ENCODE data around the gene EXOC4.

EXOC4 gene

DNA sequence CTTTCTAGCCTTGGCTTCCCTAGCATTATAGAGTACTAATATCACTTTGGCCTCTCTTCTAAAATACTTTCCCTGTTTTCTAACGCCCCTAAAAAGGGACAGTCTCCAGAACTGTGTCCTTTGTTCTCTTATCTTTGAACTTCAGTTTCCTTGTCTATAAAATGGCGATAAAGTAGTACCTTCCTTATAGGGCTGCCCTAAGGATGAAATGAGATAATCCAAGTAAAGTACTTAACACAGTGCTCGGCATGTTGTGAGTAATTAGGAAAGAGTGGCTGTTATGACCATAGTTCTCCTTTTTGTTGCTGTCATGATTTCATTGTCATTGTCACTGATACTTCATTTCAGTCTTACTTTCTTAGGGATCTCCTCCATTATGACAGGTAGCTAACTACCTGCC lies 114.7 kb downstream of the EXOC4 start:
- Histone ChIP-seq H3K36me3 (ENCODE audit: control insufficient read depth in 2 of 2, insufficient read depth in 1 of 2, low read length in 2 of 2) (no peaks in the 10 kb centered on the region), H3K9me3 (ENCODE audit: control insufficient read depth, insufficient read depth, low read depth, low read length) (no peaks in the 10 kb centered on the region), H3K4me1 (ENCODE audit: control insufficient read depth, insufficient read depth, low read length) (no peaks in the 10 kb centered on the region), H3K27ac (ENCODE audit: extremely low read depth, low read depth, low read length) (no peak overlapping the region), H3K4me3 (ENCODE audit: low read depth, low read length) (no peak overlapping the region)
- TF ChIP-seq ZNF549 (tag by site-specific recombination; IDR thresholded peaks at IDR 0.05) = peak; percentile 89
- TF ChIP-seq, protein P1, sequence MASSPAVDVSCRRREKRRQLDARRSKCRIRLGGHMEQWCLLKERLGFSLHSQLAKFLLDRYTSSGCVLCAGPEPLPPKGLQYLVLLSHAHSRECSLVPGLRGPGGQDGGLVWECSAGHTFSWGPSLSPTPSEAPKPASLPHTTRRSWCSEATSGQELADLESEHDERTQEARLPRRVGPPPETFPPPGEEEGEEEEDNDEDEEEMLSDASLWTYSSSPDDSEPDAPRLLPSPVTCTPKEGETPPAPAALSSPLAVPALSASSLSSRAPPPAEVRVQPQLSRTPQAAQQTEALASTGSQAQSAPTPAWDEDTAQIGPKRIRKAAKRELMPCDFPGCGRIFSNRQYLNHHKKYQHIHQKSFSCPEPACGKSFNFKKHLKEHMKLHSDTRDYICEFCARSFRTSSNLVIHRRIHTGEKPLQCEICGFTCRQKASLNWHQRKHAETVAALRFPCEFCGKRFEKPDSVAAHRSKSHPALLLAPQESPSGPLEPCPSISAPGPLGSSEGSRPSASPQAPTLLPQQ (tag by site-specific recombination; IDR thresholded peaks at IDR 0.05) = no peak
- ChIA-PET CTCF (interaction anchor here (0.6 kb wide), 1 partner anchor 12 kb away, joined by 3 read pairs; no protein-coding TSS in a partner anchor), POLR2A (no interaction called here)

DNA sequence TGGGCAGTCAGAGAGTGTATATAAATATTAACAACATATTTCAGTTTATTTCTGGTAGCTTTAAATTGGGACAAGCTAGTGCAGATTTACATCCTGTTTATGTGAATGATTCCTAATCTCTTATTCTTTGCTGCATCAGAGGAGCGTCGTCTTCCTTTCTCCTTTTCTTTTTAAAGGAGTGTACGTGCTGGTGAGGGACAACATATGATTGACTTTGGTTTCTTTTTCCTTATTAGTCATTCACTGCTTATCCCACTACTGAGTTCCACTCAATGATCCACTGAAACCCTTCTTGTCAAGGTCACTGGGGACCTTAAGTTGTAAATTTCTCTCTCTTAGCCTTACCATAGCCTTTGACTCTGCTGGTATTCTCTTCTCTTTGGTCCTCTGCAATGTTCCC lies 116.3 kb downstream of the EXOC4 start:
- TF ChIP-seq ZNF510 (tag by site-specific recombination; IDR thresholded peaks at IDR 0.05; ENCODE audit: insufficient replicate concordance) = no peak
- no peak for TF ChIP-seq ZNF37A (tag by site-specific recombination; IDR thresholded peaks at IDR 0.05)
- TF ChIP-seq ZNF394 (tag by site-specific recombination; IDR thresholded peaks at IDR 0.05; ENCODE audit: borderline replicate concordance) = no peak
- no peak for TF ChIP-seq SP7 (tag by site-specific recombination; IDR thresholded peaks at IDR 0.05)
- TF ChIP-seq, protein P2, sequence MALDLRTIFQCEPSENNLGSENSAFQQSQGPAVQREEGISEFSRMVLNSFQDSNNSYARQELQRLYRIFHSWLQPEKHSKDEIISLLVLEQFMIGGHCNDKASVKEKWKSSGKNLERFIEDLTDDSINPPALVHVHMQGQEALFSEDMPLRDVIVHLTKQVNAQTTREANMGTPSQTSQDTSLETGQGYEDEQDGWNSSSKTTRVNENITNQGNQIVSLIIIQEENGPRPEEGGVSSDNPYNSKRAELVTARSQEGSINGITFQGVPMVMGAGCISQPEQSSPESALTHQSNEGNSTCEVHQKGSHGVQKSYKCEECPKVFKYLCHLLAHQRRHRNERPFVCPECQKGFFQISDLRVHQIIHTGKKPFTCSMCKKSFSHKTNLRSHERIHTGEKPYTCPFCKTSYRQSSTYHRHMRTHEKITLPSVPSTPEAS (tag by site-specific recombination; IDR thresholded peaks at IDR 0.05) = no peak
- TF ChIP-seq, protein P3, sequence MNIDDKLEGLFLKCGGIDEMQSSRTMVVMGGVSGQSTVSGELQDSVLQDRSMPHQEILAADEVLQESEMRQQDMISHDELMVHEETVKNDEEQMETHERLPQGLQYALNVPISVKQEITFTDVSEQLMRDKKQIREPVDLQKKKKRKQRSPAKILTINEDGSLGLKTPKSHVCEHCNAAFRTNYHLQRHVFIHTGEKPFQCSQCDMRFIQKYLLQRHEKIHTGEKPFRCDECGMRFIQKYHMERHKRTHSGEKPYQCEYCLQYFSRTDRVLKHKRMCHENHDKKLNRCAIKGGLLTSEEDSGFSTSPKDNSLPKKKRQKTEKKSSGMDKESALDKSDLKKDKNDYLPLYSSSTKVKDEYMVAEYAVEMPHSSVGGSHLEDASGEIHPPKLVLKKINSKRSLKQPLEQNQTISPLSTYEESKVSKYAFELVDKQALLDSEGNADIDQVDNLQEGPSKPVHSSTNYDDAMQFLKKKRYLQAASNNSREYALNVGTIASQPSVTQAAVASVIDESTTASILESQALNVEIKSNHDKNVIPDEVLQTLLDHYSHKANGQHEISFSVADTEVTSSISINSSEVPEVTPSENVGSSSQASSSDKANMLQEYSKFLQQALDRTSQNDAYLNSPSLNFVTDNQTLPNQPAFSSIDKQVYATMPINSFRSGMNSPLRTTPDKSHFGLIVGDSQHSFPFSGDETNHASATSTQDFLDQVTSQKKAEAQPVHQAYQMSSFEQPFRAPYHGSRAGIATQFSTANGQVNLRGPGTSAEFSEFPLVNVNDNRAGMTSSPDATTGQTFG (tag by site-specific recombination; IDR thresholded peaks at IDR 0.05; ENCODE audit: borderline replicate concordance) = no peak
- no peak for TF ChIP-seq ZNF19 (tag by site-specific recombination; IDR thresholded peaks at IDR 0.05; ENCODE audit: low read depth)
- TF ChIP-seq, protein P4, sequence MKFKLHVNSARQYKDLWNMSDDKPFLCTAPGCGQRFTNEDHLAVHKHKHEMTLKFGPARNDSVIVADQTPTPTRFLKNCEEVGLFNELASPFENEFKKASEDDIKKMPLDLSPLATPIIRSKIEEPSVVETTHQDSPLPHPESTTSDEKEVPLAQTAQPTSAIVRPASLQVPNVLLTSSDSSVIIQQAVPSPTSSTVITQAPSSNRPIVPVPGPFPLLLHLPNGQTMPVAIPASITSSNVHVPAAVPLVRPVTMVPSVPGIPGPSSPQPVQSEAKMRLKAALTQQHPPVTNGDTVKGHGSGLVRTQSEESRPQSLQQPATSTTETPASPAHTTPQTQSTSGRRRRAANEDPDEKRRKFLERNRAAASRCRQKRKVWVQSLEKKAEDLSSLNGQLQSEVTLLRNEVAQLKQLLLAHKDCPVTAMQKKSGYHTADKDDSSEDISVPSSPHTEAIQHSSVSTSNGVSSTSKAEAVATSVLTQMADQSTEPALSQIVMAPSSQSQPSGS (tag by site-specific recombination; IDR thresholded peaks at IDR 0.05; ENCODE audit: low read depth) = no peak
- TF ChIP-seq ZNF843 (tag by site-specific recombination; IDR thresholded peaks at IDR 0.05) = no peak
- TF ChIP-seq ZNF548 (tag by site-specific recombination; IDR thresholded peaks at IDR 0.05) = no peak
- ChIA-PET POLR2A (interaction anchor here (0.7 kb wide), 1 partner anchor 26 kb away, joined by 8 read pairs; no protein-coding TSS in a partner anchor), CTCF (interaction anchor here (0.6 kb wide), 1 partner anchor 34 kb away, joined by 3 read pairs; no protein-coding TSS in a partner anchor)
- H3K4me3 ChIP-seq (ENCODE audit: low read depth, low read length) = no peak overlapping the region
- no peaks in the 10 kb centered on the region for H3K36me3 ChIP-seq (ENCODE audit: control insufficient read depth in 2 of 2, insufficient read depth in 1 of 2, low read length in 2 of 2)
- no peaks in the 10 kb centered on the region for H3K9me3 ChIP-seq (ENCODE audit: control insufficient read depth, insufficient read depth, low read depth, low read length)
- no peaks in the 10 kb centered on the region for H3K4me1 ChIP-seq (ENCODE audit: control insufficient read depth, insufficient read depth, low read length)
- no peak overlapping the region for H3K27ac ChIP-seq (ENCODE audit: extremely low read depth, low read depth, low read length)

DNA sequence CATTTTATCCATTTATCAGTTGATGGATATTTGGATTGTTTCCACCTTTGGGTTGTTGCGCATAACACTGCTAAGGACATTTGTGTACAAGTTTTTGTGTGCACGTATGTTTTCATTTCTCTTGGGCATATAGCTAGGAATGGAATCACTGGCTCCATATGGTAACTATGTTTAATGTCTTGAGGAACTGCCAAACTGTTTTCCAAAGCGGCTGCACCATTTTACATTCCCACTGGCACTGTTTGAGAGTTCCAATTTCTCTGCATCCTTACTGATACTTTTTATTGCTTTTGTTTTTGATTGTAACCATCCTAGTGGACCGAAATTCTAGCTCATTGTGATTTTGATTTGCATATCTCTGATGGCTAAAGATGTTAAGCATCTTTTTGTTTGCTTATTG lies 118.7 kb downstream of the EXOC4 start:
- ChIA-PET CTCF (no interaction called here), POLR2A (no interaction called here)
- Histone ChIP-seq H3K9me3 (ENCODE audit: control insufficient read depth, insufficient read depth, low read depth, low read length) (no peaks in the 10 kb centered on the region), H3K36me3 (ENCODE audit: control insufficient read depth in 2 of 2, insufficient read depth in 1 of 2, low read length in 2 of 2) (no peaks in the 10 kb centered on the region; a peak in 1 of 3 replicates), H3K27ac (ENCODE audit: extremely low read depth, low read depth, low read length) (no peak overlapping the region), H3K4me3 (ENCODE audit: low read depth, low read length) (no peak overlapping the region), H3K4me1 (ENCODE audit: control insufficient read depth, insufficient read depth, low read length) (no peaks in the 10 kb centered on the region)
- TF ChIP-seq ZFP37 (tag by site-specific recombination; IDR thresholded peaks at IDR 0.05) (no peak), ZNF19 (tag by site-specific recombination; IDR thresholded peaks at IDR 0.05; ENCODE audit: low read depth) (no peak), GLIS1 (tag by site-specific recombination; IDR thresholded peaks at IDR 0.05) (no peak), SALL2 (tag by site-specific recombination; IDR thresholded peaks at IDR 0.05; ENCODE audit: borderline replicate concordance) (no peak), ZNF416 (tag by site-specific recombination; IDR thresholded peaks at IDR 0.05) (no peak), ZNF184 (tag by site-specific recombination; IDR thresholded peaks at IDR 0.05) (no peak), ZNF157 (tag by site-specific recombination; IDR thresholded peaks at IDR 0.05) (no peak), ZNF350 (tag by site-specific recombination; IDR thresholded peaks at IDR 0.05) (no peak), HOXC10 (CRISPR knock-in tag; IDR thresholded peaks at IDR 0.05) (no peak), ZNF791 (tag by site-specific recombination; IDR thresholded peaks at IDR 0.05) (no peak), ZNF501 (tag by site-specific recombination; IDR thresholded peaks at IDR 0.05) (no peak), YY1 (tag by site-specific recombination; IDR thresholded peaks at IDR 0.05) (no peak)
- TF ChIP-seq, protein P5, sequence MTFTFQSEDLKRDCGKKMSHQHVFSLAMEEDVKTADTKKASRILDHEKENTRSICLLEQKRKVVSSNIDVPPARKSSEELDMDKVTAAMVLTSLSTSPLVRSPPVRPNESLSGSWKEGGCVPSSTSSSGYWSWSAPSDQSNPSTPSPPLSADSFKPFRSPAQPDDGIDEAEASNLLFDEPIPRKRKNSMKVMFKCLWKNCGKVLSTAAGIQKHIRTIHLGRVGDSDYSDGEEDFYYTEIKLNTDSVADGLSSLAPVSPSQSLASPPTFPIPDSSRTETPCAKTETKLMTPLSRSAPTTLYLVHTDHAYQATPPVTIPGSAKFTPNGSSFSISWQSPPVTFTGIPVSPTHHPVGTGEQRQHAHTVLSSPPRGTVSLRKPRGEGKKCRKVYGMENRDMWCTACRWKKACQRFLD (tag by site-specific recombination; IDR thresholded peaks at IDR 0.05) = no peak
